Measurements from ENCODE around the gene PACRGL.

- no peak for TF ChIP-seq CTCF (IDR thresholded peaks at IDR 0.05)
- no peak for TF ChIP-seq POLR2A (IDR thresholded peaks at IDR 0.05)
- no peak for TF ChIP-seq POLR2AphosphoS5 (IDR thresholded peaks at IDR 0.05)
- TF ChIP-seq EP300 (IDR thresholded peaks at IDR 0.05), result no peak
Observed at GRCh38 chr4:20682853-20683252, 17.4 kb upstream of the PACRGL start.
